GM21529 (cell line): ENCODE results near the gene ARHGAP28.

ENCODE experiments used
- ATAC-seq: cut with Tn5 transposase; IDR thresholded peaks from one replicate; pipeline ENCODE4 v1.9.1; 2021; ENCODE audit not compliant: unreplicated experiment

ARHGAP28 gene

GRCh38 chr18:6954501-6954900 lies 225.0 kb downstream of the ARHGAP28 start:
- no peak for ATAC-seq

GRCh38 chr18:6955304-6955703 lies 225.8 kb downstream of the ARHGAP28 start:
- ATAC-seq: no peak

GRCh38 chr18:6956495-6956894 lies 227.0 kb downstream of the ARHGAP28 start:
- no peak for ATAC-seq

GRCh38 chr18:6956999-6957398 lies 227.5 kb downstream of the ARHGAP28 start:
- no peak for ATAC-seq

- no peak for ATAC-seq
Observed at GRCh38 chr18:6959110-6959509, 229.6 kb downstream of the ARHGAP28 start.

GRCh38 chr18:6960124-6960523 lies 230.6 kb downstream of the ARHGAP28 start:
- ATAC-seq: no peak

- no peak for ATAC-seq
Observed at GRCh38 chr18:6960656-6961055, 231.1 kb downstream of the ARHGAP28 start.

GRCh38 chr18:6961331-6961730 lies 231.8 kb downstream of the ARHGAP28 start:
- ATAC-seq: no peak

- ATAC-seq: no peak
Observed at GRCh38 chr18:6962571-6963451, 233.3 kb downstream of the ARHGAP28 start.

- ATAC-seq: no peak
Observed at GRCh38 chr18:6963452-6964097, 234.1 kb downstream of the ARHGAP28 start.
